ENCODE measurements around the gene DEPDC4. TPM values are rescaled to one million over a fixed set of nuclear protein-coding genes. Genes with fewer than 3 reads are reported as not detected.
"Not testable (repeated sequence)": the region's sequence is repeated elsewhere in the genome, so short reads cannot be mapped to it uniquely, and the experiment has no call there.

Gene DEPDC4
- total RNA-seq, 2 experiments from 2014 or later = 1.4 to 2.1 TPM

DNA sequence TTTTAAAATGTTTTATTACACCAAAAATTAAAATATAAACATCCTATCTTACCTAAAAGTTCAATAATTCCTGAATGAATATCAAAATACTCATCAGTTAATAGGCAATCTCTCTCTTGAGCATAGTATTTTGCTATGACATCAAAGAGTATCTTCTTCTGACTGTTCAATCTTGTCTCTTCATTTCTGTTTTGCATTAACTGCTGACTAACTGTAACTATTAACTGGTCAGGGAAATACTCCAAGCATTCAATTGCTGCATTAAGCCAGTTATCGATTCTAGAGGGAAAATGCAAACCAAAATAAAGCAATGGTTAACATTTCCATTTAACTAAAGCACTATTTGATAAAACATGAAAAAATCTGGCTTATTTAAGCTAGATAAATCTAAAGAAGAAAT, 13.4 kb downstream of the DEPDC4 start:
- Mint-ChIP-seq H3K9me3 (no peaks in the 10 kb centered on the region), H3K36me3 (ENCODE audit: low read depth) (peaks cover 6% of the 10 kb centered on the region), H3K27me3 (no peaks in the 10 kb centered on the region), H3K4me3 (no peak overlapping the region), H3K4me1 (peaks cover 8% of the 10 kb centered on the region), H3K27ac (no peak overlapping the region)
- ChIA-PET CTCF (no interaction called here), POLR2A (no interaction called here)
- no peak for DNase-seq

DNA sequence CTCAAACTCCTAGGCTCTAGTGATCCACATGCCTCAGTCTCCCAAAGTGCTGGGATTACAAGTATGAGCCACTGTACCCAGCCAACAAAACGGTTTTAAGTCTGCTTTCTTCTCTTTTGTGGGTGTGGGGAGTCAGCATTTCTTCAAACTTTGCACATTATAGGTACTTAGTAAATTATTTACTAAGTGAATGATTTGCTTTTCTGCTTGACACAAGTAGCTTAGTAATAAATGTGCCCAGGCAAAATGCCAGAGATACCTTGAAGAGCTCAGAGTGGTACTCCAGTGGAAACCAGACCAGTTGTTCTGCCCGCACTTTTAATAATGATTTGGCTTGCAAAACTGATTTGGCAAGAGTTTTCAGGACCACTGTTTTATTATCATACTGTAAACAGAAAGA, 15.0 kb downstream of the DEPDC4 start:
- DNase-seq = no peak

DNA sequence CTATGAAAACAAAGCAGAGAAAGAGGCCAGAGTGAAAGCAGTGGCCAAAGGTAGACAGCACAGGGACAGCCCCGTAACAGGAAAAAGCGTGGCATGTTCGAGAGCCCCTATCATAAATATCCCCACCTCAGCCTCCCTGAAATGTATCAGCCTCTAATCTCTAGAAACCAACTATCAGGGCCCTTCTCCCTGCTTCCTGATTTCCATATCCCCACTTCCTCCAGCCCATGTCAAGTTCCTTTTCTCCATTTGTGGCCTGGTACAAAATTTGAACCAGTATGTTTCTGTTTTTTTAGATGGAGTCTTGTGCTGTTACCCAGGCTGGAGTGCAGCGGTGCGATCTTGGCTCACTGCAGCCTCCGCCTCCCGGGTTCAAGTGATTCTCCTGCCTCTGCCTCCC, 16.9 kb downstream of the DEPDC4 start:
- Mint-ChIP-seq H3K36me3 (ENCODE audit: low read depth) (no peaks in the 10 kb centered on the region), H3K9me3 (no peaks in the 10 kb centered on the region), H3K27ac (no peak overlapping the region), H3K27me3 (no peaks in the 10 kb centered on the region), H3K4me1 (no peaks in the 10 kb centered on the region), H3K4me3 (no peak overlapping the region)
- DNase-seq = no peak
- ChIA-PET POLR2A (interaction anchor here (0.7 kb wide), 1 partner anchor 23 kb away, joined by 3 read pairs; no protein-coding TSS in a partner anchor), CTCF (no interaction called here)

More for the DNA sequence above, 15.0 kb downstream of the DEPDC4 start:
- POLR2A ChIA-PET = no interaction called here
- CTCF ChIA-PET = interaction anchor here (1.0 kb wide), 1 partner anchor 71 kb away, joined by 3 read pairs; no protein-coding TSS in a partner anchor
- Mint-ChIP-seq H3K4me3 (no peak overlapping the region), H3K27ac (peak overlapping the region; percentile 13), H3K4me1 (no peaks in the 10 kb centered on the region), H3K9me3 (no peaks in the 10 kb centered on the region), H3K36me3 (ENCODE audit: low read depth) (no peaks in the 10 kb centered on the region), H3K27me3 (no peaks in the 10 kb centered on the region)

DNA sequence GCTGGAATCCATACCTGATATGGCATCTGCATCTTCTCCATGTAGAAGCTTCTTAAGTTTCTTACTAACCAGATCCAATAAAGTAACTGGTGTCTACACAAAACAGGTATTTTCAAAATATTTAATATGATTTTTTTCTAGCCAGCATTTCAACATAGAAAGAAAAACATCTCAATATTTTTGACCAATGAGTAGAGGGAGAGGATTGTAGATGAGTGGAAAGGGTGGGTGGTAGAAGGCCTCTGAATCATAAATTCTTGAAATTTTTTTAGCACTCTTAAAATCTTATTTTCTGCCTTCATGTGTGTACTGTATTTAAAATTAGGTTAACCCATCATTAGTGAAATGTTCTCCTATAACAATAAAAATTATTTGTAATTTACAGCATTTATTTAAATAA, 18.0 kb downstream of the DEPDC4 start:
- H3K27me3 Mint-ChIP-seq = no peaks in the 10 kb centered on the region
- H3K36me3 Mint-ChIP-seq (ENCODE audit: low read depth) = no peaks in the 10 kb centered on the region
- no peaks in the 10 kb centered on the region for H3K9me3 Mint-ChIP-seq
- H3K4me3 Mint-ChIP-seq = no peak overlapping the region
- DNase-seq = no peak
- POLR2A ChIA-PET = no interaction called here
- CTCF ChIA-PET = no interaction called here
- H3K27ac Mint-ChIP-seq = no peak overlapping the region
- H3K4me1 Mint-ChIP-seq = no peaks in the 10 kb centered on the region

DNA sequence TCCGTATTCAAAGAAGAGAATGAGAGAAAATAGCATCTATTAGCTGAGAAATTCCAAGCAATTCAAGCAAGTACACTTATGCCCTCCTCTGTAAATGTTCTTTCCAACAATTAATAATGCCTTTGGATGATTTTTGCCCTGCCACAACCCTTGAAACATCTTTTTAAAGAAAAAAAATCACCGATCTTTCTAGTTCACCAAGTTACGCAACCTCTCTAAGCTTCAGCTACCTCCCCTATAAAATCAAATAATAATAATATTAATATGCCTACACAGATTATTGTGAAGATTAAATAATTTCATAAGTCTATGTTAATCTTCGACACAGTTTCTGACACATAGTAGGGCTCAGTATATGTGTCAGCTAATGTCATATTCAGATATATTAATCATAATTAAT, 19.1 kb downstream of the DEPDC4 start:
- Mint-ChIP-seq H3K27me3 (no peaks in the 10 kb centered on the region), H3K4me3 (no peak overlapping the region), H3K4me1 (no peaks in the 10 kb centered on the region), H3K36me3 (ENCODE audit: low read depth) (no peaks in the 10 kb centered on the region), H3K9me3 (no peaks in the 10 kb centered on the region), H3K27ac (no peak overlapping the region)
- CTCF ChIA-PET = no interaction called here
- POLR2A ChIA-PET = no interaction called here
- no peak for DNase-seq

DNA sequence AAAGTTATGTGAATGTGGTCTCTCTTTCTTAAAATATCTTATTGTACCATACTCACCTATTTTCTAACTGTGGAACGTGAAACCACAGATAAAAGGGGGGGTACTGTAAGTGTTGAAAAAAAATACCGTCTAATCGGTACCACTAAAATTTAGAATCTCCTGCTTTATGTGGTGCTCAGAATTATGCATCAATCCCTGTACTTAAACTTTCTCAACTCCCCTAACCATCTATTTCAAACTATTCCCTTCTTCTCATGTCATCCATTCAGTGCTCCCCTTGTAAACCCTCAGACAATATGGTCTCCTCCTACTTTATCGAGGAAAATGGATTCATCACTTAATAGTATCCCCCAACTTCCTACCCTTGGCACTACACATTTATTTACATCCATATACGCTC, 23.7 kb downstream of the DEPDC4 start:
- no peaks in the 10 kb centered on the region for H3K36me3 Mint-ChIP-seq (ENCODE audit: low read depth)
- no peak overlapping the region for H3K27ac Mint-ChIP-seq
- no peaks in the 10 kb centered on the region for H3K4me1 Mint-ChIP-seq
- no peaks in the 10 kb centered on the region for H3K27me3 Mint-ChIP-seq
- DNase-seq = no peak
- H3K9me3 Mint-ChIP-seq = no peaks in the 10 kb centered on the region
- no peak overlapping the region for H3K4me3 Mint-ChIP-seq
- ChIA-PET POLR2A (no interaction called here), CTCF (no interaction called here)

DNA sequence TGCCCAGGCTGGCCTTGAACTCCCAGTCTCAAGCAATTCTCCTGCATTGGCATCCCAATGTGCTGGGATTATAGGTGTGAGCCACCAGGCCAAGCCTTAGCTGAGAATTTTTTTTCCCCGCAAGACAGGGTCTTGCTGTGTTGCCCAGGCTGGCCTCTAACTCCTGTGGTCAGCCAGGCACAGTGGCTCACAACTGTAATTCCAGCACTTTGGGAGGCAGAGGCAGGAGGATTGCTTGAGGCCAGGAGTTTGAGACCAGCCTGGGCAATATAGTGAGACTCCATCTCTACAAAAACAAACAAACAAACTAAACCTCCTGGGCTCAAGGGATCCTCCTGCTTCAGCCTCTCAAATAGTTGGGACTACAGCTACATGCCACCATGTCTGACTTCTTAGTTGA, 27.3 kb downstream of the DEPDC4 start:
- ChIA-PET POLR2A (no interaction called here), CTCF (no interaction called here)
- H3K36me3 Mint-ChIP-seq (ENCODE audit: low read depth) = no peaks in the 10 kb centered on the region
- no peak overlapping the region for H3K4me3 Mint-ChIP-seq
- H3K9me3 Mint-ChIP-seq = no peaks in the 10 kb centered on the region
- H3K4me1 Mint-ChIP-seq = no peaks in the 10 kb centered on the region
- no peak for DNase-seq
- H3K27ac Mint-ChIP-seq = no peak overlapping the region
- no peaks in the 10 kb centered on the region for H3K27me3 Mint-ChIP-seq

DNA sequence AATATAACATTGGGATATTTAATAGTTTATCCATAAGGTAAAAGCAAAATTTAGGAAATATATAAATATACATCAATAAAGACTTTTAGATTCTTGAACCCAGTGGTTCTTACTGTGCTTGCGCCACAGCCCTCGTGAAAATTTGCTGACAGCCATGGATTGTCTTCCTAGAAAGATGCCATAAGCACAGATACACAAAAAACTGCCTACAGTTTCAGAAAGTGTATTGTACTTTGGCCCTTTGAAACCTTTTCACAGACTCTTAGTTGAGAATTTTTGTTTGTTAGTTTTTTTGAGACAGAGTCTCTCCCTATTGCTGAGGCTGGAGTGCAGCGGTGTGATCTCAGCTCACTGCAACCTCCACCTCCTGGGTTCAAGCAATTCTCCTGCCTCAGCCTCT, 28.1 kb downstream of the DEPDC4 start:
- DNase-seq = no peak
- no peaks in the 10 kb centered on the region for H3K9me3 Mint-ChIP-seq
- no peaks in the 10 kb centered on the region for H3K27me3 Mint-ChIP-seq
- H3K4me1 Mint-ChIP-seq = no peaks in the 10 kb centered on the region
- no peak overlapping the region for H3K27ac Mint-ChIP-seq
- H3K36me3 Mint-ChIP-seq (ENCODE audit: low read depth) = no peaks in the 10 kb centered on the region
- CTCF ChIA-PET = no interaction called here
- POLR2A ChIA-PET = no interaction called here
- H3K4me3 Mint-ChIP-seq = no peak overlapping the region

DNA sequence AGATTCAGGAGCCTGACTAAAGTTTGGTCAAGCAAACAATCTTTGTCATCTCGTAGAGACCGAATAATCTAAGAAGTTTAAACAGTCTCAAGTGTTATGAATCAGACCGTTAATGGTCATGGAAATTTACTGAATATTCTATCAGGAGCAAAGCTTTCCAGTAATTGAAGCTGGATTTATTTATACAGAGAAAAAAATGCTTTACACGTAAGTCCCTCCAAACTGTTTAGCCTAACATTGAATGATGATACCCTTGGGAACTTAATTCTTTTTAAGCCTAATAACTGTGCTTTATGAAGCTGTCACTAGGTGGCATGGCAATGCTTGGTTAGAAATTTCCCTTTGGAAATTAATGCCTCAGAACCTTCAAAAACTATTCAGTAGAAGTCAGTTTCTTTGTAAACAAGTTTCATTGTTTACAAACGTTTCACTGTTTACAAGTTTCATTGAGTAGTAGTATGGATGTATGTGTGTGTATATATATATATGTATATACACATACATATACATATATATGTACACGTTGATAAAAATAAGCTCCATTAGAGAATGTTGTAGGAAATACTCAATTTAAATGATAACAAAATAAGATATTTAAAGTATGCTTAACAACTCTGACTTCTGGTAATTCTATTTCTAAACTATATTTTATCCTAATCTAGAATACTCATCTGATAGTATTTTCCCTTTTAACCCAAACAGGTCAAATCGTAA, 32.1 kb downstream of the DEPDC4 start:
- ChIA-PET POLR2A (no interaction called here), CTCF (interaction anchor here (0.5 to 1.4 kb wide), 6 partner anchors 9 to 437 kb away, joined by 3 to 4 read pairs (median 4); no protein-coding TSS in a partner anchor)
- H3K4me3 Mint-ChIP-seq = no peak overlapping the region
- no peaks in the 10 kb centered on the region for H3K9me3 Mint-ChIP-seq
- no peaks in the 10 kb centered on the region for H3K4me1 Mint-ChIP-seq
- no peaks in the 10 kb centered on the region for H3K27me3 Mint-ChIP-seq
- no peaks in the 10 kb centered on the region for H3K36me3 Mint-ChIP-seq (ENCODE audit: low read depth)
- peak; percentile 34 for DNase-seq
- no peak overlapping the region for H3K27ac Mint-ChIP-seq

DNA sequence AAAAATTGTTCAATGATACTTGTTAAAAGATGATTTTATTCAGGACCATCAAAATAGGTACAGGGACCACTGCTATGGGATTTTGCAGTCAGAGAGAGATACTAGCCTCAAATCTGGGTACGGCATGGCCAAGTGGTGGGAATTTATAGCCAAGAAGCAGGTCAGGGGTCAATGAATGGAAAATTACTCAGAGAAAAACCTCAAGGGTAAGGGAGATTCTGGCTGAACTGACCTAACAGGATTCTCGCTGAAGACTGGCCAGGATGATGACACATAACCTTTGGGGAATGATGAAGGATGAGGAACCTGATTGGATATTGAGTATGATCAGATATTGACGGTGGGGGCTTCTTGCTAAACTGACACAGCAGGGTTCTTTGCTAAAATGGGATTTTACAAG, 32.7 kb downstream of the DEPDC4 start:
- no peak overlapping the region for H3K27ac Mint-ChIP-seq
- POLR2A ChIA-PET = no interaction called here
- DNase-seq = no peak
- no peaks in the 10 kb centered on the region for H3K4me1 Mint-ChIP-seq
- H3K4me3 Mint-ChIP-seq = no peak overlapping the region
- no peaks in the 10 kb centered on the region for H3K36me3 Mint-ChIP-seq (ENCODE audit: low read depth)
- H3K27me3 Mint-ChIP-seq = no peaks in the 10 kb centered on the region
- no peaks in the 10 kb centered on the region for H3K9me3 Mint-ChIP-seq
- CTCF ChIA-PET = interaction anchor here (1.0 to 1.4 kb wide), 5 partner anchors 9 to 438 kb away, joined by 3 to 4 read pairs (median 4); no protein-coding TSS in a partner anchor

DNA sequence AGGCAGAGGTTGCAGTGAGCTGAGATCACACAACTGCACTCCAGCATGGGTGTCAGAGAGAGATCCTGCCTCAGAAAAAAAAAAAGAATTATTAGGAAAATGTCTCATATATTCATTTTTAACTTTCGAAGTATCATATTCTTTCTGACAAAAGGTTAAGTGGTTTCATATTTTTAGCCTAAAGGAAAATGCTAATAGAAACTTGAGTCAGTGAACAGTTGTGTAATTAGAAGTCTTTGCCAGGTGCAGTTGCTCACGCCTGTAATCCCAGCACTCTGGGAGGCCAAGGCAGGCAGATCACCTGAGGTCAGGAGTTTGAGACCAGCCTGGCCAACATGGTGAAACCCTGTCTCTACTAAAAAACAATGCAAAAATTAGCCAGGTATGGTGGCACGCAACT, 35.0 kb downstream of the DEPDC4 start:
- DNase-seq; H3K4me3 Mint-ChIP-seq; POLR2A ChIA-PET; H3K27me3 Mint-ChIP-seq; H3K27ac Mint-ChIP-seq; H3K36me3 Mint-ChIP-seq (ENCODE audit: low read depth); H3K9me3 Mint-ChIP-seq; CTCF ChIA-PET; H3K4me1 Mint-ChIP-seq: not testable (repeated sequence)

DNA sequence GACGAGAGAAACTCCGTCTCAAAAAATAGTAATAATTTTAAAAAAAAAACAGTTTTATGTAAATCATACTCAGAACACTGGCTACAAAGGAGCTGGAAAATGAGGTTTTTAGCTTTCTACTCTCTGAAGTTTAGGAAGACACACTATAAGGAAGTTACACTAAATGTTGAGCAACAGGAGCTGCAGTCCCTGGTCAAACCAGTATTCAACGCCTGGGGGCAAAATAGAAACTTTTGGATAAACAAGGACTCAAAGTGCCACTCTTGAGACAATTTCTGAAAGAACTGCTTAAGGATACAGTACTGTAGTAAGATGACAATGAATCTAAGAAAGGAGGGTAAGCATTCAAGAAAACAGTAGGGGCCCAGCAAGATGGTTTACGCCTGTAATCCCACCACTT, 37.0 kb downstream of the DEPDC4 start:
- POLR2A ChIA-PET = no interaction called here
- H3K36me3 Mint-ChIP-seq (ENCODE audit: low read depth) = peaks cover 6% of the 10 kb centered on the region
- no peaks in the 10 kb centered on the region for H3K9me3 Mint-ChIP-seq
- DNase-seq = no peak
- H3K4me3 Mint-ChIP-seq = no peak overlapping the region
- H3K27me3 Mint-ChIP-seq = no peaks in the 10 kb centered on the region
- CTCF ChIA-PET = interaction anchor here (1.0 to 1.4 kb wide), 3 partner anchors 19 to 75 kb away, joined by 3 read pairs; no protein-coding TSS in a partner anchor
- no peaks in the 10 kb centered on the region for H3K4me1 Mint-ChIP-seq
- H3K27ac Mint-ChIP-seq = no peak overlapping the region

DNA sequence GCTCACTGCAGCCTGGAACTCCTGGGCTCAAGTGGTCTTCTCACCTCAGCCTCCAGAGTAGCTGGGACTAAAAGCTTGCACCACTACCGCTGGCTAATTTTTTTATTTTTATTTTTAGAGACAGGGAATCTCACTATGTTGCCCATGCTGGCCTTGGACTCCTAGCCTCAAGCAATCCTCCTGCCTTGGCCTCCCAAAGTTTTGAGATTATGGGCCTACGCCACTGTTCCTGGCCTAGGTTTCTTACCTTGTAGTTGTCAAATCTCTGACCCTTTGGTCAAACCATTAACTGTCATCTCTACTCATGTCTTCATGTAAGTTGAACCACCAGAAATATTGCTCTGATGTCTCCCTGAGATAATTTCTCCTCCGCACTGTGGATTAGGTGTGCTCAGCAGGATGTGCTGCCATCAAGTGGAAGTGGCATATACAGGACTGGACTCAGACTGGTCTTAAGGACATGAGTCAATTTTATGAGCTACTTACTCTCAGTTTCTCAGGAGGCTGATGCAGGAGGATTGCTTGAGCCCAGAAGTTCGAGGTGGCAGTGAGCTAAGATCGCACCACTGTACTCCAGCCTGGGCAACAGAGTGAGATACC, 37.7 kb downstream of the DEPDC4 start:
- ChIA-PET CTCF (interaction anchor here (0.7 to 1.4 kb wide), 4 partner anchors 18 to 120 kb away, joined by 3 to 4 read pairs (median 3); no protein-coding TSS in a partner anchor), POLR2A (no interaction called here)
- Mint-ChIP-seq H3K36me3 (ENCODE audit: low read depth) (peaks cover 7% of the 10 kb centered on the region), H3K9me3 (no peaks in the 10 kb centered on the region), H3K27me3 (no peaks in the 10 kb centered on the region), H3K27ac (no peak overlapping the region), H3K4me1 (no peaks in the 10 kb centered on the region), H3K4me3 (no peak overlapping the region)
- DNase-seq = no peak

DNA sequence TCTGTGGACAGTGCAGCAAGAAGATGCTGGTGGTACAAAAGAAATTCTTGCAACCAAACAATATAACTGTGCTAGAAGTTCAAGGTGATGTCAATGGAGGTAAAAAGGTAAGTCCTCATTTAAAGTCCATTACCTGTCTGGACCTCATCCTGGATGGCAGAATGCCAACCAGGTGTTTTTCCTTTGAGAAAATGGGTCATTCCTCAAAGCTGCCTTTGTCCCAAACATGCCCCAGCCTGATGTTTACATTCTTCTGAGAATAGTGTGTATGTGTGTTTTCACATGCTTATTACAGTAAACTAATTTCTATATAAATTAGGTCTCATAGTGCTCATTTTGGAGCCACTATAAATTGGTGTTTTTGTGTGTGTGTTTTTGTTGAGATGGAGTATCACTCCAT, 41.4 kb downstream of the DEPDC4 start:
- H3K27me3 Mint-ChIP-seq = no peaks in the 10 kb centered on the region
- no peak overlapping the region for H3K4me3 Mint-ChIP-seq
- DNase-seq = no peak
- no peaks in the 10 kb centered on the region for H3K4me1 Mint-ChIP-seq
- CTCF ChIA-PET = interaction anchor here (0.6 to 1.6 kb wide), 2 partner anchors 9 to 76 kb away, joined by 3 read pairs; no protein-coding TSS in a partner anchor
- no peak overlapping the region for H3K27ac Mint-ChIP-seq
- POLR2A ChIA-PET = no interaction called here
- H3K36me3 Mint-ChIP-seq (ENCODE audit: low read depth) = peaks cover 17% of the 10 kb centered on the region
- no peaks in the 10 kb centered on the region for H3K9me3 Mint-ChIP-seq
